Measurements from ENCODE around the gene FST. TPM values are rescaled to one million over a fixed set of nuclear protein-coding genes. Genes with fewer than 3 reads are reported as not detected.

Gene FST
- total RNA-seq, 4 donors from 2014 or later: 2.1 to 15.7 (median 9.3) TPM

GRCh38 chr5:53479045-53479589 lies 1.3 kb upstream of the FST start:
- DNase-seq (ENCODE audit: low spot score) (no peak), ATAC-seq (ENCODE audit: low FRiP score) (no peak)
- TF ChIP-seq CTCF (IDR thresholded peaks at IDR 0.05): no peak

- peak; percentile 31 for ATAC-seq (ENCODE audit: low FRiP score)
- DNase-seq (ENCODE audit: low spot score): peak; percentile 22
- no peak for TF ChIP-seq CTCF (IDR thresholded peaks at IDR 0.05)
Measured at GRCh38 chr5:53479590-53480415, 626 bp upstream of the FST start.

- DNase-seq (ENCODE audit: low spot score): no peak
- ATAC-seq (ENCODE audit: low FRiP score): no peak
- no peak for TF ChIP-seq CTCF (IDR thresholded peaks at IDR 0.05)
Measured at GRCh38 chr5:53481159-53481886, 894 bp downstream of the FST start.

- peak; percentile 44 for DNase-seq (ENCODE audit: low spot score)
- ATAC-seq (ENCODE audit: low FRiP score): peak; percentile 78
- TF ChIP-seq CTCF (IDR thresholded peaks at IDR 0.05): no peak
Measured at GRCh38 chr5:53481887-53482716, 1.7 kb downstream of the FST start.

GRCh38 chr5:53482717-53483638 lies 2.5 kb downstream of the FST start:
- DNase-seq (ENCODE audit: low spot score): no peak
- ATAC-seq (ENCODE audit: low FRiP score): peak; percentile 21
- no peak for TF ChIP-seq CTCF (IDR thresholded peaks at IDR 0.05)

- no peak for ATAC-seq (ENCODE audit: low FRiP score)
- TF ChIP-seq CTCF (IDR thresholded peaks at IDR 0.05): no peak
- DNase-seq (ENCODE audit: low spot score): no peak
Measured at GRCh38 chr5:53487436-53487835, 7.0 kb downstream of the FST start.

Measured in omental fat pad (tissue), 4 donors.